Liver (tissue), 3 donors: Measurements from ENCODE around the gene STXBP6.

Experiments
- CTCF ChIP-seq: fragments of 150-350 bp; IDR thresholded peaks from 2 replicates; pipeline ENCODE4 v1.5.1; 2017; ENCODE audit warnings: improper control_type of control experiment, low read depth, low read length; ENCODE audit not compliant: missing input control
- JUND ChIP-seq, 2 donors: IDR thresholded peaks; 2 replicates each; pipeline ENCODE4 v1.6.1; 2016; ENCODE audit warnings: antibody characterized with exemption in 2 of 2
- MAX ChIP-seq: IDR thresholded peaks from 2 replicates; pipeline ENCODE4 v1.6.1; 2016; ENCODE audit warnings: antibody characterized with exemption
- RXRA ChIP-seq, 2 donors: IDR thresholded peaks; 2 replicates each; pipeline ENCODE4 v1.6.1; 2017 to 2018; ENCODE audit warnings: antibody characterized with exemption in 2 of 2, mild to moderate bottlenecking in 1 of 2
- SP1 ChIP-seq: IDR thresholded peaks from 2 replicates; pipeline ENCODE4 v1.6.1; 2018; ENCODE audit warnings: antibody characterized with exemption, mild to moderate bottlenecking
- YY1 ChIP-seq: IDR thresholded peaks from 2 replicates; pipeline ENCODE4 v1.6.1; 2016; ENCODE audit warnings: antibody characterized with exemption, mild to moderate bottlenecking
- ZBTB33 ChIP-seq: IDR thresholded peaks from 2 replicates; pipeline ENCODE4 v1.6.1; 2016; ENCODE audit warnings: antibody characterized with exemption
- TF ChIP-seq, protein P1 (sequence below): IDR thresholded peaks from 2 replicates; pipeline ENCODE4 v1.6.1; 2016; ENCODE audit warnings: antibody characterized with exemption, mild to moderate bottlenecking
- TF ChIP-seq, protein P2 (sequence below): IDR thresholded peaks from 2 replicates; pipeline ENCODE4 v1.6.1; 2016; ENCODE audit warnings: antibody characterized with exemption
- donor health status: healthy.
- donor health status: healthy.

DNA sequence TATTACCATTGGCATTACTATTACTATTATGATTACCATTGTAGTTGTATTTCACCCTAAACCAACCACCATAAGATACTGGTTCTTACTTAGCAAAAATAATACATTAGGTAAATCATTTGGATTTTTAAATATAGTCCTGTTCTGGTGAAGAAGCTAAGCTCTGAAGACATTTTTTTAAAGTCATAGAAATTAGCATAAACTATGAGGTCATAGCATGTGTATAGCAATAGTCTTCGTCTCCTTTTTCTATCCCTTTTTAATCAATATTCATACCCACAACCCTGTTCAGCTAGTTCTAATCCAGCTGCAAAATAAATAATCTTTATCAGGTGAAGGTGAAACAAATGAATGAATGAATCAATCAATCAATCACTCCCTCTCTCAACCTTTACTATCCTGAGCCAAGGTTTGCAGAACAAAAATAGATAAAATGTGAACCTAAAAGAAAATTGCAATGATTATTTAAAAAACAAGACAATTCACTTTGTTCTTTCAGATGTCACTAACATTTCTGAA is 134.5 kb downstream of the STXBP6 start:
- no peak for TF ChIP-seq CTCF
- no peak for TF ChIP-seq JUND (IDR thresholded peaks at IDR 0.05)
- TF ChIP-seq MAX, result no peak
- no peak for TF ChIP-seq RXRA (IDR thresholded peaks at IDR 0.05)
- no peak for TF ChIP-seq SP1
- TF ChIP-seq, protein P1, sequence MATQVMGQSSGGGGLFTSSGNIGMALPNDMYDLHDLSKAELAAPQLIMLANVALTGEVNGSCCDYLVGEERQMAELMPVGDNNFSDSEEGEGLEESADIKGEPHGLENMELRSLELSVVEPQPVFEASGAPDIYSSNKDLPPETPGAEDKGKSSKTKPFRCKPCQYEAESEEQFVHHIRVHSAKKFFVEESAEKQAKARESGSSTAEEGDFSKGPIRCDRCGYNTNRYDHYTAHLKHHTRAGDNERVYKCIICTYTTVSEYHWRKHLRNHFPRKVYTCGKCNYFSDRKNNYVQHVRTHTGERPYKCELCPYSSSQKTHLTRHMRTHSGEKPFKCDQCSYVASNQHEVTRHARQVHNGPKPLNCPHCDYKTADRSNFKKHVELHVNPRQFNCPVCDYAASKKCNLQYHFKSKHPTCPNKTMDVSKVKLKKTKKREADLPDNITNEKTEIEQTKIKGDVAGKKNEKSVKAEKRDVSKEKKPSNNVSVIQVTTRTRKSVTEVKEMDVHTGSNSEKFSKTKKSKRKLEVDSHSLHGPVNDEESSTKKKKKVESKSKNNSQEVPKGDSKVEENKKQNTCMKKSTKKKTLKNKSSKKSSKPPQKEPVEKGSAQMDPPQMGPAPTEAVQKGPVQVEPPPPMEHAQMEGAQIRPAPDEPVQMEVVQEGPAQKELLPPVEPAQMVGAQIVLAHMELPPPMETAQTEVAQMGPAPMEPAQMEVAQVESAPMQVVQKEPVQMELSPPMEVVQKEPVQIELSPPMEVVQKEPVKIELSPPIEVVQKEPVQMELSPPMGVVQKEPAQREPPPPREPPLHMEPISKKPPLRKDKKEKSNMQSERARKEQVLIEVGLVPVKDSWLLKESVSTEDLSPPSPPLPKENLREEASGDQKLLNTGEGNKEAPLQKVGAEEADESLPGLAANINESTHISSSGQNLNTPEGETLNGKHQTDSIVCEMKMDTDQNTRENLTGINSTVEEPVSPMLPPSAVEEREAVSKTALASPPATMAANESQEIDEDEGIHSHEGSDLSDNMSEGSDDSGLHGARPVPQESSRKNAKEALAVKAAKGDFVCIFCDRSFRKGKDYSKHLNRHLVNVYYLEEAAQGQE, result no peak
- no peak for TF ChIP-seq YY1
- TF ChIP-seq, protein P2, sequence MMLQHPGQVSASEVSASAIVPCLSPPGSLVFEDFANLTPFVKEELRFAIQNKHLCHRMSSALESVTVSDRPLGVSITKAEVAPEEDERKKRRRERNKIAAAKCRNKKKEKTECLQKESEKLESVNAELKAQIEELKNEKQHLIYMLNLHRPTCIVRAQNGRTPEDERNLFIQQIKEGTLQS, result no peak
- TF ChIP-seq ZBTB33, result no peak
